MCF 10A (cell line): ENCODE data around the gene CTDSP2. TPM values are rescaled to one million over a fixed set of nuclear protein-coding genes. Genes with fewer than 3 reads are reported as not detected.

Experiments used
- BruUV-seq: library from RNA; stranded (reverse); fragments of 400-500 nt; replicated peaks from 2 replicates; lab custom pipeline; 2021; lab: Mats Ljungman, UMichigan
- CTCF ChIA-PET: fragments of 300-600 bp; sonication (Branson Sonifier 250); formaldehyde crosslinking; extraction: SDS; loops from one replicate; lab custom pipeline; 2021; ENCODE audit warnings: antibody characterized with exemption, inconsistent platforms; lab: Yijun Ruan, JAX
- POLR2A ChIA-PET: fragments of 300-600, 350-650 bp; sonication (Branson Sonifier 250); formaldehyde crosslinking; extraction: SDS; loops from one replicate; lab custom pipeline; 2020; ENCODE audit warnings: antibody characterized with exemption, inconsistent platforms; lab: Yijun Ruan, JAX
- DNase-seq: peaks from one replicate; pipeline ENCODE4 v3.0.0-alpha.2; 2018; ENCODE audit not compliant: unreplicated experiment
- H3K27ac Mint-ChIP-seq: one replicate; pipeline ENCODE4 v1.8.0; 2022; ENCODE audit warnings: mild to moderate bottlenecking, low read depth, mixed read lengths; ENCODE audit not compliant: unreplicated experiment
- H3K27me3 Mint-ChIP-seq: one replicate; pipeline ENCODE4 v1.8.0; 2022; ENCODE audit warnings: mixed read lengths; ENCODE audit not compliant: insufficient read depth, unreplicated experiment
- H3K36me3 Mint-ChIP-seq: one replicate; pipeline ENCODE4 v1.8.0; 2022; ENCODE audit warnings: mild to moderate bottlenecking, moderate library complexity, mixed read lengths; ENCODE audit not compliant: insufficient read depth, unreplicated experiment
- H3K4me1 Mint-ChIP-seq: one replicate; pipeline ENCODE4 v1.8.0; 2022; ENCODE audit warnings: mixed read lengths; ENCODE audit not compliant: insufficient read depth, unreplicated experiment
- H3K4me3 Mint-ChIP-seq: one replicate; pipeline ENCODE4 v1.8.0; 2022; ENCODE audit warnings: mild to moderate bottlenecking, moderate library complexity, mixed read lengths; ENCODE audit not compliant: unreplicated experiment
- H3K9me3 Mint-ChIP-seq: one replicate; pipeline ENCODE4 v1.8.0; 2022; ENCODE audit warnings: mixed read lengths; ENCODE audit not compliant: unreplicated experiment
- intact Hi-C: fragments of 100-400 bp; cut with micrococcal nuclease; formaldehyde crosslinking; loops from 2 replicates; pipeline ENCODE4 v1.14.1; 2022
- total RNA-seq: library from RNA; stranded (reverse); gene quantifications from 2 replicates; pipeline ENCODE4 v1.2.3, GENCODE V29; 2022
- TF ChIP-seq, protein P1 (sequence below): fragments of 200-600 bp; IDR thresholded peaks from one replicate; pipeline ENCODE4 v1.8.0; 2022; ENCODE audit warnings: antibody characterized with exemption, mild to moderate bottlenecking; ENCODE audit not compliant: unreplicated experiment

The CTDSP2 gene
- total RNA-seq, 1 experiment from 2014 or later = 73.4 TPM

- Mint-ChIP-seq H3K9me3 (no peaks in the 10 kb centered on the region), H3K36me3 (peaks cover 18% of the 10 kb centered on the region), H3K27me3 (no peaks in the 10 kb centered on the region), H3K4me3 (no peak overlapping the region), H3K4me1 (peaks cover 10% of the 10 kb centered on the region), H3K27ac (no peak overlapping the region)
- ChIA-PET POLR2A (no interaction called here), CTCF (interaction anchor here (1.0 to 4.3 kb wide), 5 partner anchors 8 to 232 kb away, joined by 3 to 18 read pairs (median 4); no protein-coding TSS in a partner anchor)
- DNase-seq = no peak
- BruUV-seq = no TSS peak
- intact Hi-C loops = no loop called here
- TF ChIP-seq, protein P1, sequence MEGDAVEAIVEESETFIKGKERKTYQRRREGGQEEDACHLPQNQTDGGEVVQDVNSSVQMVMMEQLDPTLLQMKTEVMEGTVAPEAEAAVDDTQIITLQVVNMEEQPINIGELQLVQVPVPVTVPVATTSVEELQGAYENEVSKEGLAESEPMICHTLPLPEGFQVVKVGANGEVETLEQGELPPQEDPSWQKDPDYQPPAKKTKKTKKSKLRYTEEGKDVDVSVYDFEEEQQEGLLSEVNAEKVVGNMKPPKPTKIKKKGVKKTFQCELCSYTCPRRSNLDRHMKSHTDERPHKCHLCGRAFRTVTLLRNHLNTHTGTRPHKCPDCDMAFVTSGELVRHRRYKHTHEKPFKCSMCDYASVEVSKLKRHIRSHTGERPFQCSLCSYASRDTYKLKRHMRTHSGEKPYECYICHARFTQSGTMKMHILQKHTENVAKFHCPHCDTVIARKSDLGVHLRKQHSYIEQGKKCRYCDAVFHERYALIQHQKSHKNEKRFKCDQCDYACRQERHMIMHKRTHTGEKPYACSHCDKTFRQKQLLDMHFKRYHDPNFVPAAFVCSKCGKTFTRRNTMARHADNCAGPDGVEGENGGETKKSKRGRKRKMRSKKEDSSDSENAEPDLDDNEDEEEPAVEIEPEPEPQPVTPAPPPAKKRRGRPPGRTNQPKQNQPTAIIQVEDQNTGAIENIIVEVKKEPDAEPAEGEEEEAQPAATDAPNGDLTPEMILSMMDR = no peak
Measured at GRCh38 chr12:57815177-57816000, 31.1 kb downstream of the CTDSP2 start.

- no peak for DNase-seq
- intact Hi-C loops = no loop called here
- ChIA-PET CTCF (interaction anchor here (0.6 to 4.3 kb wide), 3 partner anchors 10 to 90 kb away, joined by 3 to 18 read pairs (median 4); no protein-coding TSS in a partner anchor), POLR2A (no interaction called here)
- BruUV-seq = no TSS peak
- peaks cover 13% of the 10 kb centered on the region for H3K4me1 Mint-ChIP-seq
- peaks cover 8% of the 10 kb centered on the region for H3K36me3 Mint-ChIP-seq
- H3K27me3 Mint-ChIP-seq = no peaks in the 10 kb centered on the region
- H3K9me3 Mint-ChIP-seq = no peaks in the 10 kb centered on the region
- no peak overlapping the region for H3K4me3 Mint-ChIP-seq
- no peak overlapping the region for H3K27ac Mint-ChIP-seq
- TF ChIP-seq, protein P1 = no peak
Measured at GRCh38 chr12:57813971-57814772, 32.4 kb downstream of the CTDSP2 start.

- no peak overlapping the region for H3K27ac Mint-ChIP-seq
- CTCF ChIA-PET = interaction anchor here (0.6 to 4.3 kb wide), 7 partner anchors 10 to 91 kb away, joined by 3 to 18 read pairs (median 5); partner anchors contain the start of gene TSFM
- no peaks in the 10 kb centered on the region for H3K36me3 Mint-ChIP-seq
- intact Hi-C loops = no loop called here
- BruUV-seq = no TSS peak
- H3K4me3 Mint-ChIP-seq = no peak overlapping the region
- POLR2A ChIA-PET = interaction anchor here (0.6 to 0.8 kb wide), 2 partner anchors 10 to 67 kb away, joined by 3 read pairs; no protein-coding TSS in a partner anchor
- H3K27me3 Mint-ChIP-seq = no peaks in the 10 kb centered on the region
- TF ChIP-seq, protein P1 = no peak
- H3K9me3 Mint-ChIP-seq = no peaks in the 10 kb centered on the region
- H3K4me1 Mint-ChIP-seq = peaks cover 13% of the 10 kb centered on the region
- no peak for DNase-seq
Measured at GRCh38 chr12:57813111-57813970, 33.2 kb downstream of the CTDSP2 start.
